Stomach (tissue), 9 donors: ENCODE results near the gene IMPDH2. TPM values are rescaled to one million over a fixed set of nuclear protein-coding genes. Genes with fewer than 3 reads are reported as not detected.

Experiments used
- DNase-seq, 2 donors: peaks; one replicate each; pipeline versions ENCODE4 v3.0.0 to v3.0.0-alpha.2; 2013 to 2019
- H3K27ac ChIP-seq, 5 donors: fragments of 200-600 bp in 4 of 5; sonication (generic) in 4 of 5; one replicate each; pipeline ENCODE4 v1.5.1; 2013 to 2019; ENCODE audit warnings: mild to moderate bottlenecking in 1 of 5, moderate library complexity in 1 of 5
- H3K27me3 ChIP-seq, 3 donors: fragments of 200-600 bp; sonication (generic); one replicate each; pipeline ENCODE4 v1.5.1; 2017 to 2019; ENCODE audit warnings: mixed run types in 1 of 3
- H3K36me3 ChIP-seq, 4 donors: fragments of 200-600 bp; sonication (generic); 1 replicate in 3 of 4; 2 replicates in 1 of 4; pipeline ENCODE4 v1.5.1; 2016 to 2019
- H3K4me1 ChIP-seq, 4 donors: fragments of 200-600 bp; sonication (generic); one replicate each; pipeline ENCODE4 v1.5.1; 2016 to 2019
- H3K4me3 ChIP-seq, 4 donors: fragments of 200-600 bp; sonication (generic) in 3 of 4; one replicate each; pipeline ENCODE4 v1.5.1; 2016 to 2019; ENCODE audit warnings: mild to moderate bottlenecking in 1 of 4
- H3K9me3 ChIP-seq, 4 donors: fragments of 200-600 bp; sonication (generic); one replicate each; pipeline ENCODE4 v1.5.1; 2016 to 2019
- EP300 ChIP-seq: sonication (generic); formaldehyde crosslinking; IDR thresholded peaks from one replicate; pipeline ENCODE4 v1.6.1; 2017; ENCODE audit warnings: antibody characterized with exemption
- POLR2A ChIP-seq, 4 donors: fragments of 450-650 bp; IDR thresholded peaks; one replicate each; pipeline ENCODE4 v1.6.1; 2016; ENCODE audit warnings: antibody characterized with exemption in 4 of 4, control low read depth in 2 of 4, mild to moderate bottlenecking in 1 of 4, moderate library complexity in 1 of 4
- POLR2AphosphoS5 ChIP-seq, 3 donors: sonication (generic); formaldehyde crosslinking; IDR thresholded peaks; one replicate each; pipeline ENCODE4 v1.6.1; 2016; ENCODE audit warnings: antibody characterized with exemption in 3 of 3
- WGBS, 5 donors: extraction: QIAGEN DNeasy Blood & Tissue Kit in 3 of 5; methylation state at CpG; one replicate each; pipeline versions ENCODE4 v1.1.5 to v1.1.7; 2013 to 2018; 5-methylcytosine and 5-hydroxymethylcytosine counted together
- intact Hi-C: fragments of 100-400 bp; cut with DNase I; formaldehyde crosslinking; loops from one replicate; pipeline ENCODE4 v1.15.1; 2023; ENCODE audit warnings: low total_unique reads
- polyA plus RNA-seq, 3 donors: library from polyadenylated mRNA; stranded (reverse); fragments of 200-250 nt; gene quantifications; one replicate each; pipeline ENCODE4 v1.2.3, GENCODE V29; 2013
- total RNA-seq, 5 donors: library from RNA; depleted of rRNA; stranded (reverse); fragments of >200 nt; gene quantifications; one replicate each; pipeline versions ENCODE4 v1.1.0 to v1.2.3, GENCODE V29; 2014 to 2016
- TF ChIP-seq, protein P1 (sequence below), 7 experiments: fragments of 450-650 bp in 4 of 7; fragments of 200-600 bp in 3 of 7; sonication (generic) in 3 of 7; IDR thresholded peaks; one replicate each; pipeline ENCODE4 v1.5.1; 2016 to 2019; ENCODE audit warnings: antibody characterized with exemption in 7 of 7, control low read depth in 2 of 7, mild to moderate bottlenecking in 1 of 7
- donor health status: healthy with polysubstance abuse.
- donor health status: Bipolar disorder and iron deficiency.
- donor health status: healthy.

IMPDH2 gene
- total and polyA plus RNA-seq, 8 donors: 50.4 to 159 (median 107) TPM

DNA sequence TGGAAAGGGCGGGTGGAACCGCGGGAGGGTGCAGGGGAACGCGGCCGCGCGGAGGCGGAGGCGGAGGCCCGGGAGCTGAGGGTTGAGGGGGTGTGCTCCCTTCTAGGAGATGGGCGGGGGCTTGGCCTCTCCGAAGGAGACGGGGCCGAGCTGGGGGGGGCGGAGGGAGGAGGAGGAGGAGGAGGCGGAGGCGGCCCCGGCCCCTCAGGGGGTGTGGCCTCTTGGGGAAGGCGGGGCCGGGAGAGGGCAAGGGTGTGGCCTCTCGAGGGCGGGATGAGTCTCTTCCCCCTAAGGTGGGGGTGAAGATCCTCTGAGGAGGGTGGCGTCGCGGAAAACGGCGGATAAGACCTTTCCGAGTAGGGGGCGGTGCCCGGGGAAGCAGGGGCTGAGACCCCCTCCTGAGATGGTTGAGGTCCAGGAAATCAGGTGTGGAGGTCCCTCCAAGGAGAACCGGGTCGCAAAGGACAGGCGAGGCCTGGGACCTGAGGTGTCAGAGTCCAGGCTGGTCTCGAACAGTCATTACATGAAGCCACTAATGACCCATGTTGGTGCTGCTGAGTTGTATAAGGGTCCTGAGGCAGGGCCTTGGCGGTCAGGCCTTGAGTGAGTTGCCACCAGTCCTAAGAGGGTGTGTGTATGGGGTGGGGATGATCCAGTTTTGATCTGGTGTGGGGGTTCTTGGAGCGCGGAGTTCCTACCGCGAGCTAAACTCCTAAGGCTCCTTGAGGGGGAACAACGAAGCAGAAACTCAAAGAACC is 21.2 kb downstream of the IMPDH2 start:
- Histone ChIP-seq H3K4me3 (peak overlapping the region; percentile 66 to 87 (median 76)), H3K9me3 (no peaks in the 10 kb centered on the region), H3K36me3 (peaks cover 0 to 29% (median 19%) of the 10 kb centered on the region in 4 donors), H3K27me3 (no peaks in the 10 kb centered on the region), H3K4me1 (peaks cover 35 to 76% (median 61%) of the 10 kb centered on the region in 4 donors), H3K27ac (peak overlapping the region; percentile 94 to 98 (median 95))
- intact Hi-C loops: no loop called here
- WGBS, 5 donors: 10 to 31% (median 13%) methylated on average over 18 to 41 of the region's 41 CpGs
- TF ChIP-seq, protein P1, sequence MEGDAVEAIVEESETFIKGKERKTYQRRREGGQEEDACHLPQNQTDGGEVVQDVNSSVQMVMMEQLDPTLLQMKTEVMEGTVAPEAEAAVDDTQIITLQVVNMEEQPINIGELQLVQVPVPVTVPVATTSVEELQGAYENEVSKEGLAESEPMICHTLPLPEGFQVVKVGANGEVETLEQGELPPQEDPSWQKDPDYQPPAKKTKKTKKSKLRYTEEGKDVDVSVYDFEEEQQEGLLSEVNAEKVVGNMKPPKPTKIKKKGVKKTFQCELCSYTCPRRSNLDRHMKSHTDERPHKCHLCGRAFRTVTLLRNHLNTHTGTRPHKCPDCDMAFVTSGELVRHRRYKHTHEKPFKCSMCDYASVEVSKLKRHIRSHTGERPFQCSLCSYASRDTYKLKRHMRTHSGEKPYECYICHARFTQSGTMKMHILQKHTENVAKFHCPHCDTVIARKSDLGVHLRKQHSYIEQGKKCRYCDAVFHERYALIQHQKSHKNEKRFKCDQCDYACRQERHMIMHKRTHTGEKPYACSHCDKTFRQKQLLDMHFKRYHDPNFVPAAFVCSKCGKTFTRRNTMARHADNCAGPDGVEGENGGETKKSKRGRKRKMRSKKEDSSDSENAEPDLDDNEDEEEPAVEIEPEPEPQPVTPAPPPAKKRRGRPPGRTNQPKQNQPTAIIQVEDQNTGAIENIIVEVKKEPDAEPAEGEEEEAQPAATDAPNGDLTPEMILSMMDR (IDR thresholded peaks at IDR 0.05): peak in 1 of 7 experiments; percentile 8
- no peak for TF ChIP-seq POLR2AphosphoS5 (IDR thresholded peaks at IDR 0.05)
- peak; percentile 88 to 95 for DNase-seq

DNA sequence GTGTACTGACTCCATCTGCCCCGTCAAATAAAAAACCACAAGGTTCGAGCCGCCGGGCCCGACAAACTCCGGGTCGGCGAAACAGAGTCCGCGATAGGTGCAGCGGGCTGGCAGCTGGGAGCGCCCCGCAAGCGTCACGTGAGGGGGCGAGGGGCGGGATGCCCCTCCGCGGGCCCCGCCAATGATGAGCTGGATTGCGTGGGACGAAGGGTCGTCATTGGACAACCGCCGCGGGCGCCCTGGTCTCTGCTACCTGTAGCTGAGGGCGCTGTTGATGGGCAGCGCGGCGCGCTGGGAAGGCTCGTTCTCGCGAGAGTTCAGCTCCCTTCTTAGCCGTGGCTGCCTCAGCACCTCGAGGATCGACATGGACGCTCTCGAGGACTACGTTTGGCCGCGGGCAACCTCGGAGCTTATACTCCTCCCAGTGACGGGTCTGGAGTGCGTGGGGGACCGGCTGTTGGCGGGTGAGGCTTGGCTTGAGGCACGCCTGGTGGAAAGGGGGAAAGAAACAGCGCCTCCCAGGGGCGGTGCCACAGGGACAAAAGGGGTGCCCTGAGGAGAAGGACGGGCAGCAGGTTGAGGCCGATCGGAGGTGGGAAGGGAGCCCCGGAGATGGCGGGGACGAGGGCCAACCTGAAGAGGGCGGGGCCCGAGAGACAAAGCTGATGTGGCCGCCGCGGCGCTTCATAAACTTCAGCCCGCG is 22.0 kb downstream of the IMPDH2 start, which contains the start of gene WDR6:
WDR6 (plus strand) TSS at position 324 of the 703 bp plus-strand sequence; CDS start at position 365, 41 bp downstream.
- intact Hi-C loops: no loop called here
- 0 to 1% (median 1%) methylated on average over 42 to 65 of the region's 65 CpGs for WGBS, 5 donors
- no peaks in the 10 kb centered on the region for H3K27me3 ChIP-seq

DNA sequence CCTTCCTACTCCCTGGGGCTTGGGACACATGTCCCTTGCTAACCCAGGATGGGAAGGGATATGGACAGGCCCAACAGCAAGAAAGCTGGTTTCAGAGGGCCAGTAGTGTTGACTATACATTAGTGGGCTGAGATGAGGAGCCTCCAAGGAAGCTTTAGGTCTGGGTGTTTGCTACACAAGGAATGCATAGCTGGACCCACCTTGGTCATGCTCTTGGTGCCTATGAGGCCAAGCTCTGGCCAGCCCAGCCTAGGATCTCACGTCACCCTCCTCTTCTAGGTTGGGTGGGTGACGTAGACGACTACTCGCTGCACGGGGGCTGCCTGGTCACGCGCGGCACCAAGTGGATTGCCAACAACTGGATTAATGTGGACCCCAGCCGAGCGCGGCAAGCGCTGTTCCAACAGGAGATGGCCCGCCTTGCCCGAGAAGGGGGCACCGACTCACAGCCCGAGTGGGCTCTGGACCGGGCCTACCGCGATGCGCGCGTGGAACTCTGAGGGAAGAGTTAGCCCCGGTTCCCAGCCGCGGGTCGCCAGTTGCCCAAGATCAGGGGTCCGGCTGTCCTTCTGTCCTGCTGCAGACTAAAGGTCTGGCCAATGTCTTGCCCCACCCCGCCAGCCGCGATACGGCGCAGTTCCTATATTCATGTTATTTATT is 22.7 kb downstream of the IMPDH2 start:
- Histone ChIP-seq H3K36me3 (peaks cover 0 to 21% (median 9%) of the 10 kb centered on the region in 4 donors), H3K27me3 (no peaks in the 10 kb centered on the region), H3K4me1 (peaks cover 26 to 62% (median 50%) of the 10 kb centered on the region in 4 donors), H3K27ac (peak overlapping the region; percentile 94 to 98 (median 95)), H3K9me3 (no peaks in the 10 kb centered on the region), H3K4me3 (peak overlapping the region; percentile 66 to 87 (median 76))
- DNase-seq: peak in 1 of 2 donors; percentile 83
- no peak for TF ChIP-seq POLR2AphosphoS5 (IDR thresholded peaks at IDR 0.05)
- intact Hi-C loops: no loop called here
- WGBS, 5 donors: 2 to 6% (median 3%) methylated on average over 13 to 32 of the region's 32 CpGs

More for the DNA sequence above, 22.0 kb downstream of the IMPDH2 start, which contains the start of gene WDR6:
- Histone ChIP-seq H3K36me3 (peaks cover 0 to 22% (median 13%) of the 10 kb centered on the region in 4 donors), H3K4me3 (peak within 1 kb of the TSS; percentile 66 to 87 (median 76)), H3K9me3 (no peaks in the 10 kb centered on the region), H3K4me1 (peaks cover 31 to 69% (median 56%) of the 10 kb centered on the region in 4 donors), H3K27ac (peak within 1 kb of the TSS; percentile 94 to 98 (median 95))
- DNase-seq: peak; percentile 99
- TF ChIP-seq POLR2AphosphoS5 (IDR thresholded peaks at IDR 0.05) (peak; percentile 71 to 95 (median 85)), POLR2A (IDR thresholded peaks at IDR 0.05) (no peak), EP300 (no peak)
- TF ChIP-seq, protein P1 (IDR thresholded peaks at IDR 0.05): peak in 2 of 7 experiments; percentile 57 to 58

DNA sequence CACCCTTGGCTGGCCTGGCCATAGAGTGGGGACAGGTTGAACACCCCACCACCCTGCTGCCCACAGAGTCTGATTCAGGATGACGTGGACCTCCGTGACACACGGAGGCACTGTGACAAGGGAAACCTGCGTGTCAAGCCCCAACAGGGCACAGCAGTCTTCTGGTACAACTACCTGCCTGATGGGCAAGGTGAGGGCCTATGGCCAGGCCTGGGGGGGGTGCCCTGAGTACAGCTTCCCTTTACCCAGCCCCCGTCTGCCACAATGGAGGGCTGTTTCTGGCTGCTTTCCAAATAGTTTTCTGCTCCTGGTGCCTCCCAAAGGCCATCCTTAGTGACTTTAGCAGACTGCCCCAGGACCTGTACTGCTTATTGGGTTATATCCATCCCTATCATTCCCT is 23.2 kb downstream of the IMPDH2 start:
- DNase-seq: no peak
- peak overlapping the region in 4 of 5 donors; percentile 94 to 98 (median 96) for H3K27ac ChIP-seq
- TF ChIP-seq EP300 (no peak), POLR2A (IDR thresholded peaks at IDR 0.05) (no peak), POLR2AphosphoS5 (IDR thresholded peaks at IDR 0.05) (no peak)
- TF ChIP-seq, protein P1 (IDR thresholded peaks at IDR 0.05): no peak
- intact Hi-C loops: no loop called here
- H3K4me3 ChIP-seq: peak overlapping the region in 3 of 4 donors; percentile 66 to 87 (median 69)
- peaks cover 0 to 17% (median 6%) of the 10 kb centered on the region in 4 donors for H3K36me3 ChIP-seq
- H3K27me3 ChIP-seq: no peaks in the 10 kb centered on the region
- 70 to 98% (median 95%) methylated on average over 1 to 5 of the region's 5 CpGs for WGBS, 5 donors
- no peaks in the 10 kb centered on the region for H3K9me3 ChIP-seq
- H3K4me1 ChIP-seq: peaks cover 24 to 61% (median 47%) of the 10 kb centered on the region in 4 donors
